Hepatocyte (in vitro differentiated cells): ENCODE data around the gene PPIA. TPM values are rescaled to one million over a fixed set of nuclear protein-coding genes. Genes with fewer than 3 reads are reported as not detected.

Source experiments
- DNase-seq: peaks from one replicate; pipeline ENCODE4 v3.0.0-alpha.2; 2016; ENCODE audit warnings: low spot score
- H2AFZ ChIP-seq: fragments of 200-600 bp; sonication (generic); 2 replicates; pipeline ENCODE4 v1.6.0; 2016; ENCODE audit warnings: antibody characterized with exemption, mild to moderate bottlenecking
- H3K27ac ChIP-seq: fragments of 200-600 bp; sonication (generic); 2 replicates; pipeline ENCODE4 v1.5.1; 2016; ENCODE audit warnings: mild to moderate bottlenecking
- H3K27me3 ChIP-seq: fragments of 200-600 bp; sonication (generic); 2 replicates; pipeline ENCODE4 v1.6.1; 2016
- H3K36me3 ChIP-seq: fragments of 200-600 bp; sonication (generic); replicated peaks from 2 replicates; pipeline ENCODE4 v1.5.1; 2016; ENCODE audit warnings: low read depth; ENCODE audit not compliant: insufficient read depth
- H3K4me1 ChIP-seq: fragments of 200-600 bp; sonication (generic); 2 replicates; pipeline ENCODE4 v1.5.1; 2016; ENCODE audit warnings: mild to moderate bottlenecking, moderate library complexity; ENCODE audit not compliant: insufficient read depth
- H3K4me2 ChIP-seq: fragments of 200-600 bp; sonication (generic); 2 replicates; pipeline ENCODE4 v1.6.0; 2016
- H3K4me3 ChIP-seq: fragments of 200-600 bp; sonication (generic); 2 replicates; pipeline ENCODE4 v1.5.1; 2016; ENCODE audit warnings: mild to moderate bottlenecking
- H3K79me2 ChIP-seq: fragments of 200-600 bp; sonication (generic); 2 replicates; pipeline ENCODE4 v1.6.0; 2017; ENCODE audit warnings: mild to moderate bottlenecking
- H3K9me2 ChIP-seq: fragments of 200-600 bp; sonication (generic); replicated peaks from 2 replicates; pipeline ENCODE4 v1.6.0; 2017; ENCODE audit warnings: mild to moderate bottlenecking; ENCODE audit not compliant: insufficient read depth
- H3K9me3 ChIP-seq: fragments of 200-600 bp; sonication (generic); 2 replicates; pipeline ENCODE4 v1.5.1; 2016; ENCODE audit warnings: low read depth, mild to moderate bottlenecking
- H4K20me1 ChIP-seq: fragments of 200-600 bp; sonication (generic); 2 replicates; pipeline ENCODE4 v1.6.0; 2016; ENCODE audit warnings: mild to moderate bottlenecking; ENCODE audit not compliant: insufficient read depth, poor library complexity, severe bottlenecking
- EZH2 ChIP-seq: fragments of 200-600 bp; sonication (generic); IDR thresholded peaks from 2 replicates; pipeline ENCODE4 v1.6.1; 2016; ENCODE audit warnings: antibody characterized with exemption, mild to moderate bottlenecking, borderline replicate concordance
- EZH2phosphoT487 ChIP-seq: fragments of 200-600 bp; sonication (generic); IDR thresholded peaks from one replicate; pipeline ENCODE4 v1.6.1; 2018; ENCODE audit warnings: antibody characterized with exemption, mild to moderate bottlenecking, low read depth, moderate library complexity; ENCODE audit not compliant: unreplicated experiment, severe bottlenecking
- WGBS: methylation state at CpG from one replicate; pipeline ENCODE4 v1.1.6; 2016; ENCODE audit warnings: low lambda C conversion rate; ENCODE audit errors: missing lambda C conversion rate; 5-methylcytosine and 5-hydroxymethylcytosine counted together
- polyA plus RNA-seq: library from polyadenylated mRNA; unstranded; fragments of >200 nt; fragmentation: Nextera tagmentation; extraction: Ambion mirVana; gene quantifications from 2 replicates; pipeline ENCODE4 v1.2.1, GENCODE V29; 2016
- total RNA-seq: library from RNA; depleted of rRNA; stranded (reverse); fragments of >200 nt; gene quantifications from 2 replicates; pipeline ENCODE4 v1.2.3, GENCODE V29; 2014
- TF ChIP-seq, protein P1 (sequence below): fragments of 200-600 bp; sonication (generic); IDR thresholded peaks from 2 replicates; pipeline ENCODE4 v1.5.1; 2016; ENCODE audit warnings: antibody characterized with exemption, mild to moderate bottlenecking; ENCODE audit not compliant: poor library complexity

PPIA gene
- total and polyA plus RNA-seq, 2 experiments from 2014 or later, result 2,123 to 2,189 TPM

GRCh38 chr7:44849259-44849884 lies 52.9 kb downstream of the PPIA start:
- H3K27me3 ChIP-seq, result no peaks in the 10 kb centered on the region
- 83% methylated on average over 10 of the region's 10 CpGs for WGBS
- H3K36me3 ChIP-seq, result no peaks in the 10 kb centered on the region
- H3K9me2 ChIP-seq, result no peaks in the 10 kb centered on the region
- H2AFZ ChIP-seq, result no peak overlapping the region
- H3K4me3 ChIP-seq, result no peak overlapping the region
- no peaks in the 10 kb centered on the region for H3K9me3 ChIP-seq
- H3K27ac ChIP-seq, result peak overlapping the region; percentile 83
- H3K79me2 ChIP-seq, result peaks cover 27% of the 10 kb centered on the region
- DNase-seq, result no peak
- peaks cover 24% of the 10 kb centered on the region for H4K20me1 ChIP-seq
- H3K4me1 ChIP-seq, result peaks cover 4% of the 10 kb centered on the region
- peak overlapping the region; percentile 70 for H3K4me2 ChIP-seq
- TF ChIP-seq, protein P1, sequence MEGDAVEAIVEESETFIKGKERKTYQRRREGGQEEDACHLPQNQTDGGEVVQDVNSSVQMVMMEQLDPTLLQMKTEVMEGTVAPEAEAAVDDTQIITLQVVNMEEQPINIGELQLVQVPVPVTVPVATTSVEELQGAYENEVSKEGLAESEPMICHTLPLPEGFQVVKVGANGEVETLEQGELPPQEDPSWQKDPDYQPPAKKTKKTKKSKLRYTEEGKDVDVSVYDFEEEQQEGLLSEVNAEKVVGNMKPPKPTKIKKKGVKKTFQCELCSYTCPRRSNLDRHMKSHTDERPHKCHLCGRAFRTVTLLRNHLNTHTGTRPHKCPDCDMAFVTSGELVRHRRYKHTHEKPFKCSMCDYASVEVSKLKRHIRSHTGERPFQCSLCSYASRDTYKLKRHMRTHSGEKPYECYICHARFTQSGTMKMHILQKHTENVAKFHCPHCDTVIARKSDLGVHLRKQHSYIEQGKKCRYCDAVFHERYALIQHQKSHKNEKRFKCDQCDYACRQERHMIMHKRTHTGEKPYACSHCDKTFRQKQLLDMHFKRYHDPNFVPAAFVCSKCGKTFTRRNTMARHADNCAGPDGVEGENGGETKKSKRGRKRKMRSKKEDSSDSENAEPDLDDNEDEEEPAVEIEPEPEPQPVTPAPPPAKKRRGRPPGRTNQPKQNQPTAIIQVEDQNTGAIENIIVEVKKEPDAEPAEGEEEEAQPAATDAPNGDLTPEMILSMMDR, result no peak
- TF ChIP-seq EZH2 (no peak), EZH2phosphoT487 (no peak)

DNA sequence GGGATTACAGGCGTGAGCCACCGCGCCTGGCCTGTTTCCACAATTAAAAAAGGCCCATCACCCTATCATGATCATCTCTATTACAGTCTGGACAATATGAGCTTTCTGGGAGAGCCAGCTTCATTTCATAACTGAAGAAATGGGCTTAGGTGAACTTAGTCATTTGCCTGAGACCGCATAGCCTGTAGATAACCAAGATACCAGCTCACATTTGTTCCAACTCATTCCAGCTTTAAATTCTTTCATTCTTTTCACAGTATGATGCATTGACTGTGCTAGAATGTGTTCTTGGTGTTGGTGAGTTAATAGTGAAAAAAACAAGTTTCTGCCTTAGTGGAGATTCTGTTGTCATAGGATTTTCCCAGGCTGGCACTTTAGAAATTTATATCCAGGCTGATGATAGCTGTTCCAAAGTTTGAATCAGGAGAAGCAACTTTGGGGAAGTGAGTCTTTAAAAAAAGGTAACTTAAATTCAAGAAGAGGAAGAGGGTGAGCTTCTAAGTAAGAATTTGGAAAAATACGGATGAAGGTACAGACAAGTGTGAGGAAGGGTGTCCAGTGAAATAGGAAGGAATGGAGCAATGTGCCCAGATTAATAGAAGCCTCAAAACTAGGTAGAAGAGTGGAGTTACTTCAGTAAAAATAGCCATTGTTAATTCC lies 53.5 kb downstream of the PPIA start:
- Histone ChIP-seq H3K4me3 (no peak overlapping the region), H4K20me1 (peaks cover 18% of the 10 kb centered on the region), H3K4me1 (peaks cover 4% of the 10 kb centered on the region), H3K27me3 (no peaks in the 10 kb centered on the region), H3K9me3 (no peaks in the 10 kb centered on the region), H3K79me2 (peaks cover 21% of the 10 kb centered on the region), H2AFZ (no peak overlapping the region), H3K9me2 (no peaks in the 10 kb centered on the region), H3K36me3 (no peaks in the 10 kb centered on the region), H3K27ac (no peak overlapping the region), H3K4me2 (no peak overlapping the region)
- TF ChIP-seq EZH2phosphoT487, result no peak
- TF ChIP-seq EZH2, result no peak
- TF ChIP-seq, protein P1, result no peak
- 78% methylated on average over 5 of the region's 5 CpGs for WGBS
- peak; percentile 18 for DNase-seq

DNA sequence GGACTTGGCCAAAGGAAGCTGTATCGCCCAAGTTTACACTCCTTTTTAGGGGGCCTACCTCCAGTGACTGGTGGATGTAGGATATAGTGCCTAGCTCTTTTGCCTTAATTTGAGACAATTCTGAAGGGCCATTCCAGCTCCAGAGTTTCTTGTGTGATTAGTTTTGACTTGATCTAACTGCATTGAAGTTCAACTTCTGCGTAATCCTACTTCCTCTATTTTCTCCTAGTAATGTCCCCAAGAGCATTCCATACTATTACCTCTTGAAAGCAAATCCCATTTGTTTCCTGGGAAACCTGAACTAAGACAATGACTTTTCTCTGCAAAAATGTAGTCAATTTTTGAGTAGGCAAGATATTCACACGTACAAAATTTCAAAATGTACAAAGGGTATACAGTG lies 56.1 kb downstream of the PPIA start:
- Histone ChIP-seq H3K4me3 (no peak overlapping the region), H3K79me2 (no peaks in the 10 kb centered on the region), H3K9me3 (no peaks in the 10 kb centered on the region), H3K27me3 (no peaks in the 10 kb centered on the region), H2AFZ (no peak overlapping the region), H3K27ac (no peak overlapping the region), H3K4me2 (no peak overlapping the region), H3K9me2 (no peaks in the 10 kb centered on the region), H3K4me1 (peaks cover 4% of the 10 kb centered on the region), H4K20me1 (no peaks in the 10 kb centered on the region), H3K36me3 (no peaks in the 10 kb centered on the region)
- TF ChIP-seq EZH2, result no peak
- TF ChIP-seq, protein P1, result no peak
- no peak for TF ChIP-seq EZH2phosphoT487
- DNase-seq, result no peak
- WGBS, result 94% methylated on average over 3 of the region's 3 CpGs

Other genes starting within 250 kb of the PPIA start
- 57.1 and 57.7 TPM in 2 replicates for gene DDX56, start 222.8 kb upstream of the PPIA start, total RNA-seq
- gene DDX56, start 222.8 kb upstream of the PPIA start, polyA plus RNA-seq, result 80.6 and 85.0 TPM in 2 replicates
- gene TMED4, start 214.4 kb upstream of the PPIA start, total RNA-seq, result 239 and 245 TPM in 2 replicates
- gene TMED4, start 214.4 kb upstream of the PPIA start, polyA plus RNA-seq, result 86.7 and 94.3 TPM in 2 replicates
- gene OGDH, start 190.1 kb upstream of the PPIA start, total RNA-seq, result 61.1 and 65.3 TPM in 2 replicates
- gene OGDH, start 190.1 kb upstream of the PPIA start, polyA plus RNA-seq, result 38.8 and 40.8 TPM in 2 replicates
- 6.2 and 10.5 TPM in 2 replicates for gene ZMIZ2, start 47.8 kb upstream of the PPIA start, total RNA-seq
- gene ZMIZ2, start 47.8 kb upstream of the PPIA start, polyA plus RNA-seq, result 37.0 and 39.6 TPM in 2 replicates
- 176 and 178 TPM in 2 replicates for gene H2AZ2, start 51.4 kb downstream of the PPIA start, total RNA-seq
- 132 and 138 TPM in 2 replicates for gene H2AZ2, start 51.4 kb downstream of the PPIA start, polyA plus RNA-seq
- gene PURB, start 88.8 kb downstream of the PPIA start, total RNA-seq, result 21.4 and 25.5 TPM in 2 replicates
- gene PURB, start 88.8 kb downstream of the PPIA start, polyA plus RNA-seq, result 3.2 and 3.5 TPM in 2 replicates
- 0.03 TPM in 1 of 2 replicates, not detected in the other for gene MYO1G, start 182.3 kb downstream of the PPIA start, total RNA-seq
- gene MYO1G, start 182.3 kb downstream of the PPIA start, polyA plus RNA-seq, result 0.10 TPM in 1 of 2 replicates, not detected in the other
- gene CCM2, start 203.5 kb downstream of the PPIA start, total RNA-seq, result 31.6 and 32.2 TPM in 2 replicates
- gene CCM2, start 203.5 kb downstream of the PPIA start, polyA plus RNA-seq, result 53.8 and 57.1 TPM in 2 replicates